Measurements from ENCODE around the gene TNIP2. TPM values are rescaled to one million over a fixed set of nuclear protein-coding genes. Genes with fewer than 3 reads are reported as not detected.

TNIP2 gene
- total RNA-seq, 4 donors from 2014 or later: 27.6 to 50.0 (median 36.1) TPM

DNA sequence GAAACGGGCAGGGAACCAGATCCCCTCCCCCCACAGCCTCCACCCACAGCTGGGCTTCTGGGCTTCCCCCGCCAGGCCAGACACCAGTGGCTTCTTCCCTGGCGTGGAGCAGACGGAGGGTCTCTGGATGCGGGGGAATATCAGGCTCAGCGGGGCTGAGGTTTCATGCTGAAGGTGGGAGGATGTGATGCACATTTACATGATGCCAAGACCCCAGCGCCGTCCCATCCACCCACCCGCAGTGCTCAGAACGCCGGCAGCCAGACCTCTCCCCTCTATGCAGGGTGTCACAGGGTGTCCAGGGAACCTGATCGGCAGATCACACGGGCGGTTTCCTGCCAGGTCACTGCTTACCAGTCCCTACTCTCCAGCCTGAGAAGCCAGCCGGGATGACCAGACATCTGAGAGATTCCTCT, 12.8 kb upstream of the TNIP2 start:
- no peak for DNase-seq
- no peaks in the 10 kb centered on the region for H3K9me3 ChIP-seq
- intact Hi-C loops (cut with DNase I; ENCODE audit: low total_unique reads): no loop called here

DNA sequence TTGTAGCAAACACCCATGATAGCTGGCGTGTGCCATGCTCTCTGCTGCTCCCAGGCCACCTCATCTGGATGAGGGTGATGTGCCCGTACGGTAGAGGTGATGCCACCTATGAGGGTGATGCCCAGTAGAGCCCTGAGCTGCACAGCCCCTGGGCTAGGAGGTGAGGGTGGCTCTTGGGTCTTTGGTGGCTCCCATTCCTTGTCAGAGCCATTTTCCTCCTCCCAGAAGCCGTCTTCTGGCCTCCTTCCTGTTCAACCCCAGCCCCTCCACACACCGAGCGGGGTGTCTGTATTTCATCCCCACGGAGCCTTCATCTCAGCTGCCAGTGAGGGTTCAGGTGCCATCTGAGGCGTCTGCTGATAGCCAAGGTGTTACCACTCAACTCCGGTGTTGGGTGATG, 12.0 kb upstream of the TNIP2 start:
- Histone ChIP-seq H3K9me3 (no peaks in the 10 kb centered on the region), H3K36me3 (no peaks in the 10 kb centered on the region), H3K4me1 (no peaks in the 10 kb centered on the region), H3K4me3 (no peak overlapping the region), H3K27me3 (no peaks in the 10 kb centered on the region), H3K27ac (no peak overlapping the region)
- TF ChIP-seq, protein P1, sequence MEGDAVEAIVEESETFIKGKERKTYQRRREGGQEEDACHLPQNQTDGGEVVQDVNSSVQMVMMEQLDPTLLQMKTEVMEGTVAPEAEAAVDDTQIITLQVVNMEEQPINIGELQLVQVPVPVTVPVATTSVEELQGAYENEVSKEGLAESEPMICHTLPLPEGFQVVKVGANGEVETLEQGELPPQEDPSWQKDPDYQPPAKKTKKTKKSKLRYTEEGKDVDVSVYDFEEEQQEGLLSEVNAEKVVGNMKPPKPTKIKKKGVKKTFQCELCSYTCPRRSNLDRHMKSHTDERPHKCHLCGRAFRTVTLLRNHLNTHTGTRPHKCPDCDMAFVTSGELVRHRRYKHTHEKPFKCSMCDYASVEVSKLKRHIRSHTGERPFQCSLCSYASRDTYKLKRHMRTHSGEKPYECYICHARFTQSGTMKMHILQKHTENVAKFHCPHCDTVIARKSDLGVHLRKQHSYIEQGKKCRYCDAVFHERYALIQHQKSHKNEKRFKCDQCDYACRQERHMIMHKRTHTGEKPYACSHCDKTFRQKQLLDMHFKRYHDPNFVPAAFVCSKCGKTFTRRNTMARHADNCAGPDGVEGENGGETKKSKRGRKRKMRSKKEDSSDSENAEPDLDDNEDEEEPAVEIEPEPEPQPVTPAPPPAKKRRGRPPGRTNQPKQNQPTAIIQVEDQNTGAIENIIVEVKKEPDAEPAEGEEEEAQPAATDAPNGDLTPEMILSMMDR (IDR thresholded peaks at IDR 0.05): no peak
- TF ChIP-seq POLR2A (IDR thresholded peaks at IDR 0.05): no peak
- DNase-seq: no peak
- intact Hi-C loops (cut with DNase I; ENCODE audit: low total_unique reads): no loop called here

More for the DNA sequence above, 12.8 kb upstream of the TNIP2 start:
- Histone ChIP-seq H3K27ac (no peak overlapping the region), H3K4me1 (no peaks in the 10 kb centered on the region), H3K4me3 (no peak overlapping the region), H3K27me3 (no peaks in the 10 kb centered on the region), H3K36me3 (no peaks in the 10 kb centered on the region)
- TF ChIP-seq, protein P1 (IDR thresholded peaks at IDR 0.05): no peak
- TF ChIP-seq POLR2A (IDR thresholded peaks at IDR 0.05): no peak

DNA sequence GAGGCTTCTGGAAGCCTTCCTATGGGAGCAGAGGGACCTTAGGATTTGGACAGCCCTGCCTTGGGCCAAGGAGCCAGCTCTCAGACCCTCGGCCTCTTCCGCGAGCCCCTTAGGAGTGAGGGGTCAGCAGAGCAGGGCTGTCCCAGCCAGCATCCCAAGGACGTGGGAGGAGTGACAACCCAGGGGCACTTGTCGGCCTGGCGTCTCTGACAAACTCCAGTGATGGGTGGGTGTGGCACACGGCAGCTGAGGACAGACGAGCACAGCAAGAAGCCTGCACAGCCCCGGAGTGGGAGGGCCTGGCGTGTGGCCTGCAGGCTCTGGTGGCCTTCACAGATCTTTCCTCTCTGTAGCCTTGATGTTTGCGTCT, 11.6 kb upstream of the TNIP2 start:
- no peak for DNase-seq
- TF ChIP-seq, protein P1 (IDR thresholded peaks at IDR 0.05): no peak
- TF ChIP-seq POLR2A (IDR thresholded peaks at IDR 0.05): no peak
- intact Hi-C loops (cut with DNase I; ENCODE audit: low total_unique reads): no loop called here

DNA sequence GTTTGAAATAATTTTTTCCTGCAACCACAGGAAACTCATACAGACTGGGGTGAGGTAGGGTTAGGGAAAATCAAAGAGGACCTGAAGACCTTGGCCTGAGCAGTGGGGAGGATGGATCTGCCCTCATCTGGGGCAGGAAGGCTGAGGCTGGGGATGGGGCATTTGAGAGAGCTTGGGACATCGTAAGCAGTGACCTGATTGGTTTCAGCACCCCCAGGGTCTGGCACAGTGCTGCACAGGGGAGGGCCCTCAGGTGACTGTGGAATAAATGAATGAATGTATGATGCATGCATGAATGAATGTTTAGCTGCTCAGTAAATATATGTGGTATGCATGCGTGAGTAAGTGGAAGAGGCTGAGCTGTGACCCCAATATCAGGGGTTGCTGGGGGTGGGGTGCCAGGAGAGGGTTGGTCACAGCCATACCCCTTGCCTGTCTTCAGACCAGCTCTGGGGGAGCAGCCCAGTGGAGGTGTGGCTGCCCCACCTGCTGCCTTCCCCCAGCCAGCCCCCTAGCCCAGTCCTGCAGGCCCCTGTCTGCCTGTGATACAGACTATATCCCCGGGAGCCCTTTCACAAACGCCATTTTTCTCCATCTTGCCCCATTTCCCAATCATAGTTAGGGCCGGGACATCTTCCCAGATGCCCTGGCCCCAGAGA, 11.0 kb upstream of the TNIP2 start:
- no peak overlapping the region for H3K27ac ChIP-seq
- H3K4me1 ChIP-seq: no peaks in the 10 kb centered on the region
- H3K27me3 ChIP-seq: no peaks in the 10 kb centered on the region
- intact Hi-C loops (cut with DNase I; ENCODE audit: low total_unique reads): no loop called here
- TF ChIP-seq POLR2A (IDR thresholded peaks at IDR 0.05): no peak
- TF ChIP-seq, protein P1 (IDR thresholded peaks at IDR 0.05): no peak
- H3K36me3 ChIP-seq: no peaks in the 10 kb centered on the region
- H3K4me3 ChIP-seq: no peak overlapping the region
- DNase-seq: no peak
- no peaks in the 10 kb centered on the region for H3K9me3 ChIP-seq

More for the DNA sequence above, 11.6 kb upstream of the TNIP2 start:
- Histone ChIP-seq H3K27me3 (no peaks in the 10 kb centered on the region), H3K4me3 (no peak overlapping the region), H3K27ac (no peak overlapping the region), H3K36me3 (no peaks in the 10 kb centered on the region), H3K9me3 (no peaks in the 10 kb centered on the region), H3K4me1 (no peaks in the 10 kb centered on the region)

DNA sequence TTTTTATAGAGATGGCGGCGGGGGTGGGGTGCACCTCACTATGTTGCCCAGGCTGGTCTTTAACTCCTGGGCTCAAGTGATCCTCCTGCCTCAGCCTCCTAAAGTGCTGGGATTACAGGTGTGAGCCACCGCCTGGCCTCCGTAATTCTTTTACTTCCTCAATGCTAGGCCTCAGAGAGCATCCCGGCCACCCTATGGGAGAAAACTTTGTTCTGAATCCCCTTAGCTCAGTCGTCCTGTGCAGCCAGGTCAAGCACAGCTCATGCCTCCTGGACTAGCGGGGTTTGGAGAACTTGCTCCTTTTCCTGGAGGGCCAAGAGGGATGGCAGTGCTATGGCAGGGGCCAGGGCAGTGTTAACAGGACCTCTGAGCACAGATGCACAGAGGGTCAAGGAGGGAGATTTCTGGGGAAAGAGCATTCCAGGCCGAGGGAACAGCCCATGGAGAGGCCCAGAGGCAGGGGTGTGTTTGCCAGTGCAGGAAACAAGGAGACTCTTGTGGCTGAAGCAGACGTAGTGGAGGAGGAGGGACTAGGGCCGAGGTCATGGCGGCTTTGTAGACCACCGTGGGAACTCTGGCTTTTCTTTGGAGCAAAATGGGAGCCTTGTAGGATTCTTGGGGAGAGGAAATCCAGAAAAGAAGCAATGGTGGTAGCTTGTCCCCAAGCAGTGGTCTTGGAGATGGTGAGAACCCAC, 9.8 kb upstream of the TNIP2 start:
- no peaks in the 10 kb centered on the region for H3K27me3 ChIP-seq
- H3K4me1 ChIP-seq: no peaks in the 10 kb centered on the region
- H3K9me3 ChIP-seq: no peaks in the 10 kb centered on the region
- TF ChIP-seq POLR2A (IDR thresholded peaks at IDR 0.05): no peak
- TF ChIP-seq, protein P1 (IDR thresholded peaks at IDR 0.05): no peak
- intact Hi-C loops (cut with DNase I; ENCODE audit: low total_unique reads): no loop called here
- H3K27ac ChIP-seq: no peak overlapping the region
- H3K36me3 ChIP-seq: no peaks in the 10 kb centered on the region
- H3K4me3 ChIP-seq: no peak overlapping the region
- DNase-seq: no peak

Data from uterus (tissue), 4 donors.